ENCODE data around the gene VWA1. TPM values are rescaled to one million over a fixed set of nuclear protein-coding genes. Genes with fewer than 3 reads are reported as not detected.

Gene VWA1
- total RNA-seq, 1 donor from 2014 or later: 20.5 TPM

Other genes with a start within 250 kb of the VWA1 start
- gene TNFRSF18, start 229.1 kb upstream of the VWA1 start, total RNA-seq: not detected
- gene TNFRSF4, start 221.5 kb upstream of the VWA1 start, total RNA-seq: 1.4 TPM
- 125 TPM for gene SDF4, start 203.7 kb upstream of the VWA1 start, total RNA-seq
- 8.3 TPM for gene B3GALT6, start 203.5 kb upstream of the VWA1 start, total RNA-seq
- gene C1QTNF12, start 189.0 kb upstream of the VWA1 start, total RNA-seq: 0.57 TPM
- gene UBE2J2, start 161.8 kb upstream of the VWA1 start, total RNA-seq: 40.0 TPM
- gene SCNN1D, start 155.3 kb upstream of the VWA1 start, total RNA-seq: 3.0 TPM
- gene ACAP3, start 127.8 kb upstream of the VWA1 start, total RNA-seq: 57.3 TPM
- 10.3 TPM for gene PUSL1, start 127.1 kb upstream of the VWA1 start, total RNA-seq
- gene INTS11, start 111.0 kb upstream of the VWA1 start, total RNA-seq: 75.7 TPM
- 119 TPM for gene CPTP, start 110.9 kb upstream of the VWA1 start, total RNA-seq
- 0.51 TPM for gene TAS1R3, start 104.4 kb upstream of the VWA1 start, total RNA-seq
- gene DVL1, start 86.3 kb upstream of the VWA1 start, total RNA-seq: 119 TPM
- 21.8 TPM for gene MXRA8, start 77.1 kb upstream of the VWA1 start, total RNA-seq
- 265 TPM for gene AURKAIP1, start 60.5 kb upstream of the VWA1 start, total RNA-seq
- 49.4 TPM for gene CCNL2, start 36.4 kb upstream of the VWA1 start, total RNA-seq
- 140 TPM for gene MRPL20, start 28.4 kb upstream of the VWA1 start, total RNA-seq
- gene ANKRD65, start 14.4 kb upstream of the VWA1 start, total RNA-seq: 3.0 TPM
- 1.8 TPM for gene ATAD3C, start 14.0 kb downstream of the VWA1 start, total RNA-seq
- gene ATAD3B, start 36.1 kb downstream of the VWA1 start, total RNA-seq: 9.0 TPM
- 17.9 TPM for gene ATAD3A, start 76.5 kb downstream of the VWA1 start, total RNA-seq
- 6.9 TPM for gene TMEM240, start 104.9 kb downstream of the VWA1 start, total RNA-seq
- 116 TPM for gene SSU72, start 139.2 kb downstream of the VWA1 start, total RNA-seq
- 3.0 TPM for gene FNDC10, start 164.4 kb downstream of the VWA1 start, total RNA-seq
- gene MIB2, start 179.8 kb downstream of the VWA1 start, total RNA-seq: 103 TPM
- 36.2 TPM for gene MMP23B, start 196.5 kb downstream of the VWA1 start, total RNA-seq
- gene CDK11B, start 223.3 kb downstream of the VWA1 start, total RNA-seq: 24.0 TPM